Neuronal stem cell (in vitro differentiated cells): ENCODE results near the gene GABARAP.

ENCODE experiments used
- DNase-seq: peaks from one replicate; pipeline ENCODE4 v3.0.0-alpha.2; 2013; ENCODE audit warnings: low spot score
- H2AFZ ChIP-seq: one replicate; pipeline ENCODE4 v1.6.1; 2013; ENCODE audit warnings: mild to moderate bottlenecking, low read length, inconsistent platforms
- H2AK5ac ChIP-seq: 2 replicates; pipeline ENCODE4 v1.6.1; 2013; ENCODE audit warnings: low read depth, mild to moderate bottlenecking, inconsistent platforms, low read length, moderate library complexity, mixed read lengths
- H2BK120ac ChIP-seq: 2 replicates; pipeline ENCODE4 v1.6.1; 2013; ENCODE audit warnings: low read depth, mild to moderate bottlenecking, inconsistent platforms, low read length, moderate library complexity, mixed read lengths
- H2BK12ac ChIP-seq: one replicate; pipeline ENCODE4 v1.6.1; 2013; ENCODE audit warnings: low read length, inconsistent platforms
- H2BK15ac ChIP-seq: 2 replicates; pipeline ENCODE4 v1.6.1; 2013; ENCODE audit warnings: mild to moderate bottlenecking, low read length, inconsistent platforms, mixed read lengths
- H2BK5ac ChIP-seq: one replicate; pipeline ENCODE4 v1.6.1; 2013; ENCODE audit warnings: inconsistent platforms, mild to moderate bottlenecking, low read length, moderate library complexity
- H3K14ac ChIP-seq: one replicate; pipeline ENCODE4 v1.6.1; 2013; ENCODE audit warnings: low read length, inconsistent platforms
- H3K18ac ChIP-seq: 2 replicates; pipeline ENCODE4 v1.6.1; 2013; ENCODE audit warnings: low read length, inconsistent platforms
- H3K23ac ChIP-seq: 2 replicates; pipeline ENCODE4 v1.6.1; 2013; ENCODE audit warnings: low read depth, mild to moderate bottlenecking, mixed read lengths, low read length, inconsistent platforms; ENCODE audit not compliant: poor library complexity
- H3K27ac ChIP-seq: replicated peaks from 3 replicates; pipeline ENCODE4 v1.5.1; 2013; ENCODE audit warnings: low read length, inconsistent platforms
- H3K27me3 ChIP-seq, 3 experiments: 2 replicates each; pipeline ENCODE4 v1.6.1; 2013; ENCODE audit warnings: low read length in 3 of 3, mild to moderate bottlenecking in 2 of 3, inconsistent platforms in 1 of 3, low read depth in 1 of 3, mixed read lengths in 1 of 3, moderate library complexity in 1 of 3; ENCODE audit not compliant: control insufficient read depth in 3 of 3, insufficient read depth in 3 of 3
- H3K36me3 ChIP-seq, 2 donors: replicated peaks in 1 of 2; 2 replicates each; pipeline ENCODE4 v1.6.1; 2013; ENCODE audit warnings: low read length in 2 of 2; ENCODE audit not compliant: control insufficient read depth in 2 of 2, insufficient read depth in 2 of 2
- H3K4ac ChIP-seq: 2 replicates; pipeline ENCODE4 v1.6.1; 2013; ENCODE audit warnings: inconsistent platforms, mild to moderate bottlenecking, low read length, moderate library complexity
- H3K4me1 ChIP-seq, 2 donors: 1 replicate in 1 of 2; 2 replicates in 1 of 2; pipeline ENCODE4 v1.6.1; 2013; ENCODE audit warnings: low read length in 2 of 2, low read depth in 1 of 2; ENCODE audit not compliant: control insufficient read depth in 2 of 2, insufficient read depth in 1 of 2
- H3K4me2 ChIP-seq: one replicate; pipeline ENCODE4 v1.6.1; 2013; ENCODE audit warnings: mild to moderate bottlenecking, low read length, inconsistent platforms; ENCODE audit not compliant: insufficient read depth, poor library complexity, severe bottlenecking
- H3K4me3 ChIP-seq, 2 donors: 2 replicates each; pipeline ENCODE4 v1.5.1; 2013; ENCODE audit warnings: low read length in 2 of 2, mild to moderate bottlenecking in 2 of 2, inconsistent platforms in 1 of 2, moderate library complexity in 1 of 2
- H3K79me1 ChIP-seq: one replicate; pipeline ENCODE4 v1.6.1; 2013; ENCODE audit warnings: low read depth, mild to moderate bottlenecking, inconsistent platforms, low read length, moderate library complexity
- H3K9ac ChIP-seq: one replicate; pipeline ENCODE4 v1.6.1; 2013; ENCODE audit warnings: mild to moderate bottlenecking, low read depth, low read length, inconsistent platforms; ENCODE audit not compliant: poor library complexity
- H3K9me3 ChIP-seq, 2 donors: replicated peaks in 1 of 2; 2 replicates each; pipeline versions ENCODE3 to v1.6.1; 2013; ENCODE audit warnings: low read length in 2 of 2, mild to moderate bottlenecking in 2 of 2, inconsistent platforms in 1 of 2, low read depth in 1 of 2, mixed read lengths in 1 of 2, moderate library complexity in 1 of 2; ENCODE audit not compliant: control insufficient read depth in 2 of 2, insufficient read depth in 1 of 2
- H4K8ac ChIP-seq: one replicate; pipeline ENCODE4 v1.6.1; 2013; ENCODE audit warnings: low read depth, mild to moderate bottlenecking, inconsistent platforms, low read length, moderate library complexity
- H4K91ac ChIP-seq: one replicate; pipeline ENCODE4 v1.6.1; 2013; ENCODE audit warnings: low read length, low read depth, mild to moderate bottlenecking, inconsistent platforms; ENCODE audit not compliant: poor library complexity
- WGBS, 2 donors: extraction: QIAGEN DNeasy Blood & Tissue Kit; methylation state at CpG; one replicate each; pipeline ENCODE4 v1.1.7; 2013; ENCODE audit warnings: missing lambda C conversion rate in 2 of 2, mixed read lengths in 1 of 2; ENCODE audit not compliant: insufficient read length in 2 of 2, insufficient replicate concordance in 1 of 2; ENCODE audit errors: extremely low coverage in 2 of 2; 5-methylcytosine and 5-hydroxymethylcytosine counted together

Gene GABARAP

GRCh38 chr17:7224110-7224509 lies 18.1 kb downstream of the GABARAP start:
- Histone ChIP-seq H2BK120ac (no peak overlapping the region), H2AK5ac (no peak overlapping the region), H3K27ac (no peak overlapping the region), H4K91ac (no peak overlapping the region), H2BK5ac (no peak overlapping the region), H3K4me2 (no peak overlapping the region), H3K36me3 (peaks cover 66 to 87% of the 10 kb centered on the region in 2 donors), H3K18ac (no peak overlapping the region), H2AFZ (no peak overlapping the region), H3K14ac (no peak overlapping the region), H3K9me3 (no peaks in the 10 kb centered on the region), H3K4ac (no peak overlapping the region), H3K4me1 (peaks cover 9 to 10% of the 10 kb centered on the region in 2 donors), H3K79me1 (peaks cover 1% of the 10 kb centered on the region), H3K23ac (no peak overlapping the region), H3K27me3 (no peaks in the 10 kb centered on the region), H2BK12ac (no peak overlapping the region), H2BK15ac (no peak overlapping the region), H3K4me3 (no peak overlapping the region), H4K8ac (no peak overlapping the region), H3K9ac (no peak overlapping the region)
- WGBS, 2 donors: no CpG with 5 or more reads among the region's 10 CpGs
- DNase-seq: no peak

GRCh38 chr17:7223375-7223774 lies 18.9 kb downstream of the GABARAP start:
- Histone ChIP-seq H3K14ac (no peak overlapping the region), H2AFZ (no peak overlapping the region), H3K27ac (no peak overlapping the region), H3K18ac (no peak overlapping the region), H2BK15ac (no peak overlapping the region), H3K4me3 (no peak overlapping the region), H3K27me3 (no peaks in the 10 kb centered on the region), H3K9me3 (no peaks in the 10 kb centered on the region), H2BK5ac (no peak overlapping the region), H3K79me1 (no peaks in the 10 kb centered on the region), H4K91ac (no peak overlapping the region), H2BK120ac (no peak overlapping the region), H3K4ac (no peak overlapping the region), H3K36me3 (peaks cover 60 to 79% of the 10 kb centered on the region in 2 donors), H3K4me2 (no peak overlapping the region), H3K9ac (no peak overlapping the region), H2BK12ac (no peak overlapping the region), H4K8ac (no peak overlapping the region), H3K23ac (no peak overlapping the region), H3K4me1 (peaks cover 9 to 15% of the 10 kb centered on the region in 2 donors), H2AK5ac (no peak overlapping the region)
- WGBS, 2 donors: no CpG with 5 or more reads among the region's 4 CpGs
- DNase-seq: no peak

GRCh38 chr17:7222972-7223292 lies 19.3 kb downstream of the GABARAP start:
- peak overlapping the region; percentile 70 for H3K23ac ChIP-seq
- no CpG with 5 or more reads among the region's 7 CpGs for WGBS, 2 donors
- no peak overlapping the region for H3K4me2 ChIP-seq
- no peak overlapping the region for H3K9ac ChIP-seq
- H3K4ac ChIP-seq: no peak overlapping the region
- H3K36me3 ChIP-seq: peaks cover 57 to 75% of the 10 kb centered on the region in 2 donors
- no peak overlapping the region for H2BK5ac ChIP-seq
- no peak overlapping the region for H3K14ac ChIP-seq
- no peak overlapping the region for H2AFZ ChIP-seq
- H3K4me1 ChIP-seq: peaks cover 13 to 19% of the 10 kb centered on the region in 2 donors
- no peak overlapping the region for H2AK5ac ChIP-seq
- H3K4me3 ChIP-seq: no peak overlapping the region
- no peak overlapping the region for H4K8ac ChIP-seq
- no peak overlapping the region for H3K18ac ChIP-seq
- no peaks in the 10 kb centered on the region for H3K79me1 ChIP-seq
- no peak overlapping the region for H2BK12ac ChIP-seq
- no peaks in the 10 kb centered on the region for H3K9me3 ChIP-seq
- H2BK15ac ChIP-seq: no peak overlapping the region
- no peak overlapping the region for H2BK120ac ChIP-seq
- no peak overlapping the region for H4K91ac ChIP-seq
- no peak for DNase-seq
- H3K27ac ChIP-seq: no peak overlapping the region
- no peaks in the 10 kb centered on the region for H3K27me3 ChIP-seq

- Histone ChIP-seq H3K18ac (no peak overlapping the region), H2BK12ac (no peak overlapping the region), H3K4me1 (peaks cover 17 to 22% of the 10 kb centered on the region in 2 donors), H3K4me2 (no peak overlapping the region), H3K4me3 (no peak overlapping the region), H3K4ac (no peak overlapping the region), H2BK15ac (no peak overlapping the region), H3K23ac (peak overlapping the region; percentile 70), H2AFZ (no peak overlapping the region), H3K9ac (peak overlapping the region; percentile 1), H3K14ac (no peak overlapping the region), H2BK5ac (no peak overlapping the region), H2BK120ac (no peak overlapping the region), H4K8ac (no peak overlapping the region), H3K9me3 (no peaks in the 10 kb centered on the region), H3K27me3 (no peaks in the 10 kb centered on the region), H4K91ac (no peak overlapping the region), H2AK5ac (no peak overlapping the region), H3K27ac (no peak overlapping the region), H3K36me3 (peaks cover 52 to 69% of the 10 kb centered on the region in 2 donors), H3K79me1 (no peaks in the 10 kb centered on the region)
- DNase-seq: no peak
- WGBS, 2 donors: no CpG with 5 or more reads among the region's 15 CpGs
Measured at GRCh38 chr17:7222093-7222971, 19.9 kb downstream of the GABARAP start.
